CD4-positive, alpha-beta T cell treated with Interferon gamma for 1 hour (primary cell): Measurements from ENCODE around the gene NEK11.

Experiments used
- DNase-seq: peaks from one replicate; pipeline ENCODE4 v3.0.0-alpha.2; 2020

The NEK11 gene

GRCh38 chr3:131042271-131042985, 15.8 kb downstream of the NEK11 start:
- peak; percentile 28 for DNase-seq

- DNase-seq = no peak
Measured at GRCh38 chr3:131047582-131047981, 20.9 kb downstream of the NEK11 start.

- no peak for DNase-seq
Measured at GRCh38 chr3:131048030-131048429, 21.4 kb downstream of the NEK11 start.

GRCh38 chr3:131050001-131050400, 23.3 kb downstream of the NEK11 start:
- no peak for DNase-seq

- no peak for DNase-seq
Measured at GRCh38 chr3:131053043-131053859, 26.6 kb downstream of the NEK11 start.

- no peak for DNase-seq
Measured at GRCh38 chr3:131067983-131068382, 41.3 kb downstream of the NEK11 start.

GRCh38 chr3:131072099-131072559, 45.5 kb downstream of the NEK11 start:
- DNase-seq = no peak

- no peak for DNase-seq
Measured at GRCh38 chr3:131072845-131073244, 46.2 kb downstream of the NEK11 start.

GRCh38 chr3:131075632-131076328, 49.1 kb downstream of the NEK11 start:
- DNase-seq = no peak

GRCh38 chr3:131077904-131078303, 51.2 kb downstream of the NEK11 start:
- DNase-seq = no peak

GRCh38 chr3:131079086-131079485, 52.4 kb downstream of the NEK11 start:
- no peak for DNase-seq

GRCh38 chr3:131081224-131081623, 54.5 kb downstream of the NEK11 start:
- no peak for DNase-seq

- DNase-seq = no peak
Measured at GRCh38 chr3:131082246-131082645, 55.6 kb downstream of the NEK11 start.

- no peak for DNase-seq
Measured at GRCh38 chr3:131082871-131083863, 56.5 kb downstream of the NEK11 start.

GRCh38 chr3:131091768-131092167, 65.1 kb downstream of the NEK11 start:
- DNase-seq = no peak

GRCh38 chr3:131107637-131108433, 81.2 kb downstream of the NEK11 start:
- DNase-seq = no peak

- DNase-seq = no peak
Measured at GRCh38 chr3:131109156-131109555, 82.5 kb downstream of the NEK11 start.

- DNase-seq = no peak
Measured at GRCh38 chr3:131110087-131110486, 83.4 kb downstream of the NEK11 start.

GRCh38 chr3:131114256-131114655, 87.6 kb downstream of the NEK11 start:
- no peak for DNase-seq

GRCh38 chr3:131125684-131126083, 99.0 kb downstream of the NEK11 start:
- no peak for DNase-seq

- DNase-seq = no peak
Measured at GRCh38 chr3:131140891-131141290, 114.2 kb downstream of the NEK11 start.
